GM11168 (cell line): ENCODE results near the gene DLK1.

Experiments used
- in situ Hi-C: fragments of 300-500 bp; cut with MboI; formaldehyde crosslinking; loops from one replicate; pipeline ENCODE4 v1.12.0; 2022; ENCODE audit warnings: low sequenced_read_pairs; ENCODE audit not compliant: unreplicated experiment

DLK1 gene

GRCh38 chr14:100731846-100732765 lies 5.4 kb downstream of the DLK1 start:
- in situ Hi-C loops, result no loop called here

DNA sequence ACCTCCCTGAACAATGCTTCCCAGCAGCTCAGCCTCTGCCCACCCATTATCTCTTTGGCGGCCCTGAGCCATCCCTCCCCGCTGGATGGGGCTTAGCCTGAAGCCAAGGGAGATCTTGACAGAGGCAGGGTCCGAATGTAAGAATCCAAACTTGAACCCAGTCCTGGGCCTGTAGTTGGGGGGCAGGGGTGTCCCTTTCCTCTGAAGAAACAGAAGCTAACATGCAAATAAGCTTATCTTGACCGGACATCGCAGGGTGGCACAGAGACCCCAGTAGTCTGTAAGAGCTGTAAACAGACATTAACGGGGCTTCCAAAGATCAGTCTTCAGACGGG lies 6.0 kb downstream of the DLK1 start:
- in situ Hi-C loops, result no loop called here

DNA sequence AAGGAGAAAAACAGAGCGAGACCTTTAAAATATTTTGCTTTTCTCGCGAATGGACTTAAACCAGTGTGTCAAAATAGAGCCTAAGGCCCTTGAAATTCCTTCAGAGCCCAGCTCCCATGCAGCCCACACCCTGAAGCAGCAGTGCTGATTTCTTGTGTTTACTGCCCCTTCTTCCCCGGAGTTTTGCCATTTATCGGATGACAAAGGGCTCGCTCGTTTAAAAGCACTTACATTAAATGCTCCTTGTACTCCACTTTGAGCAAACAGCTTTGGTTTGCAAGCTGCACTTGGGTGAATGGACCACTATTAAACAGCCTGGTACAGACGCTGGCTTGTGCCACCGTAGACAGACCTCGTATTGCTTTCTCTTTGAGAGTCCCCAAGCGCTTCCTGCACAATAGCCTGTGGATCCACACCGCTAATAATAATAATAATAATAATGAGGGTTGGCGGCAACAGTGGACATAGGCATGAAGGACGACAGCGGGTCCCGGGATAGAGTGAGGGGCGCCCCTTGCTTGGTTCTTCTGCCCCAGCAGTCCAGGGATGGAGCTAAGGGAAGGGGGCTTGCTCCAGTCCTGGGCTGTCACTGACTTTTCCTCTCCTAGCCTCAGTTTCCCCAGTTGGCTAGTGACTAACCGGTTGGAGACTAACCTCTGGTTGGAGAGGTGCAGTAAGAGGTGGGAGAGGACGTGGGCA lies 6.6 kb downstream of the DLK1 start:
- in situ Hi-C loops, result no loop called here

DNA sequence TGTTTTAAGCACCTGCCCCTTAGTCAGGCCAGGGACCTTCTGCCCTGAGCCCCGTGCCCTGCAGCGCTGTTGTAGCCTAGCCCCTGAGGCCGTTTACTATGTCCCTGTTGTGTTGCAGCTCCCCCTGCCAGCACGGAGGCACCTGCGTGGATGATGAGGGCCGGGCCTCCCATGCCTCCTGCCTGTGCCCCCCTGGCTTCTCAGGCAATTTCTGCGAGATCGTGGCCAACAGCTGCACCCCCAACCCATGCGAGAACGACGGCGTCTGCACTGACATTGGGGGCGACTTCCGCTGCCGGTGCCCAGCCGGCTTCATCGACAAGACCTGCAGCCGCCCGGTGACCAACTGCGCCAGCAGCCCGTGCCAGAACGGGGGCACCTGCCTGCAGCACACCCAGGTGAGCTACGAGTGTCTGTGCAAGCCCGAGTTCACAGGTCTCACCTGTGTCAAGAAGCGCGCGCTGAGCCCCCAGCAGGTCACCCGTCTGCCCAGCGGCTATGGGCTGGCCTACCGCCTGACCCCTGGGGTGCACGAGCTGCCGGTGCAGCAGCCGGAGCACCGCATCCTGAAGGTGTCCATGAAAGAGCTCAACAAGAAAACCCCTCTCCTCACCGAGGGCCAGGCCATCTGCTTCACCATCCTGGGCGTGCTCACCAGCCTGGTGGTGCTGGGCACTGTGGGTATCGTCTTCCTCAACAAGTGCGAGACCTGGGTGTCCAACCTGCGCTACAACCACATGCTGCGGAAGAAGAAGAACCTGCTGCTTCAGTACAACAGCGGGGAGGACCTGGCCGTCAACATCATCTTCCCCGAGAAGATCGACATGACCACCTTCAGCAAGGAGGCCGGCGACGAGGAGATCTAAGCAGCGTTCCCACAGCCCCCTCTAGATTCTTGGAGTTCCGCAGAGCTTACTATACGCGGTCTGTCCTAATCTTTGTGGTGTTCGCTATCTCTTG lies 7.6 kb downstream of the DLK1 start:
- in situ Hi-C loops, result no loop called here

- in situ Hi-C loops, result no loop called here
Observed at GRCh38 chr14:100735271-100735670, 8.6 kb downstream of the DLK1 start.

- in situ Hi-C loops, result no loop called here
Observed at GRCh38 chr14:100736269-100737180, 9.8 kb downstream of the DLK1 start.

DNA sequence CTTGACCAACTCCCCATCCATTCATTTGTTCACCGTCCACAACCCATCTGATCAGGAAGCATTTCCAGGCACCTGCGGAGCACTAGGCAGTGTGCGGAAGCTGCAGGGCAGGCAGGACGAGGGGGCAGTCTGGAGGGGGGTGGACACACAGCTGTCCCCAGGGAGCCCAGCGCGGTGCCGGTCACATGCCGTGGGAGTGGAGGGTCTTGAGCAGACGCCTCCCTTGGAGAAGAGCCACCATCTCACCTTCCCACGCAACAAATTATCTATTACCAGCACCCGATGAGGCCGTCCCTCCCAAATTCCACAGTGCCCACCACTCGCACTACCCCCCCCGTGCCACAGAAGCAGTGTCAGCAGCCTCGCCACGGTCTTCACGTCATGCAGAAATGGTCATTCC lies 10.8 kb downstream of the DLK1 start:
- in situ Hi-C loops, result no loop called here

DNA sequence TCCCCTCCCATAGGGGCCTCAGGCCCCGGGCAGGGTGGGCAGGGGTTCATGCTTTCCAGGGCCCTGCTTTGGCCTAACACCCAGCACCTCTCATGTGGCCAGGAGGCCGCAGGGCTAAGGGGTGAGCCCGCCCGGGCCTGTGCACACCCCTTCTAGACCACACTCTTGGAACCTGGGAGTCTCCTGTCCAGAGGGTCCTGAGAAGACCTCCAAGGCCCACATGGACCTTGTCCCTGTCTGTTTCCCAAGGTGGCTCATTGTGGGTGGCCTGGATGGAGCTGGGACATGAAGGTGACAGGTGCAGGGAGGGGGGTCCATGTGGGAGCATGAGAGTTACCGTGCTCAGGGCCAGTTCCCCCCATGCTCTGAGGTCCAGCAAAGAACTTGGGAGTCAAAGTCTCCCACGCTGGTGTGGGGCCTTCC lies 11.6 kb downstream of the DLK1 start:
- in situ Hi-C loops, result no loop called here

DNA sequence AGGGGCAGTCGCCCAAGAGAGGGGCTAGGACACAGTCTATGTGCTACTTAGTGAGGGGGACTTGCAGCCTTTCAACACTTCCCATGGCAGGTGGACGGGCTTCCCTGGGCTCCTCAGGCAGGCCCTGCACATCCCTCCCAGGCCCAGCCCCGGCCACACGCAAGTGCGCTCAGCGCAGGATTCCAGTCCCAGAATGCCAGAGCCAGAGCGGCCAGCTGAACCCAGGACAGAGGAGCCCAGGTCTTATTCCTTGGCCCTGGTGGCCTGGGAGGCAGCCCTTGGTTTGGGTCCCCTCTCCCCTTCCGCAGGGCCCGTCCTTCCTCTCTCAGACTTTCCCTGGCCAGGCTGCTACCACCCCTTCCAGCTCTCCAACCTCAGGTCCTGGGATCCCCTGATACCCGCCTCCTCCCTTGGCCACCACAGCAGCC lies 12.0 kb downstream of the DLK1 start:
- in situ Hi-C loops, result no loop called here

GRCh38 chr14:100739306-100739705 lies 12.6 kb downstream of the DLK1 start:
- in situ Hi-C loops, result no loop called here

DNA sequence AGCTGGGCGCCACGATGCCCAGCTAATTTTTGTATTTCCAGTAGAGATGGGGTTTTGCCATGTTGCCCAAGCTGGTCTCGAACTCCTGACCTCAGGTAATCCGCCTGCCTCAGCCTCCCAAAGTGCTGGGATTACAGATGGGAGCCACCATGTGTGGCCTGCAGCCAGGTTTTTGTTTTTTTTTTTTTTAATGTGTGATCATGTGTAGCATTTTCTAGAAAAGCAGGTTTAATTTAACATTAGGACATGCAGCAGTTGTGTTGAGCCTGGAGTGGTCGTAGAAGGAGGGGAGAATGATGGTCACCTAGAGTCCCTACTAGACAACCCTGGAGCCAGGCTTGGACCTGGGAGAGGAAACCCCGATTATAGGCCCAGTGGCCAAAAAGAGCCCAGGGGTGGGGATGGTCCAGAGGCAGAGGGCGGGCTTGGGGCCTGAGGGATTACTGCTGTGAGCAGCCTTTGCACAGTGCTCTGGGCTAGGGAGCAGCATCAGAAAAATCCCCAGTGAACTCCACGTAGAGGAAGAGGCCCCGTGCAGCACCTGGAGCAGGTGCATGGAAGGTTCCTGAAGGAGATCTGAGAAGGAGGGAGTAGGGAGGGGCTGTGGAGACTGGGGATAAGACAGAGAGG lies 13.6 kb downstream of the DLK1 start:
- in situ Hi-C loops, result no loop called here

GRCh38 chr14:100740929-100741328 lies 14.2 kb downstream of the DLK1 start:
- in situ Hi-C loops, result no loop called here

GRCh38 chr14:100741966-100742365 lies 15.3 kb downstream of the DLK1 start:
- in situ Hi-C loops, result no loop called here

GRCh38 chr14:100746326-100746725 lies 19.6 kb downstream of the DLK1 start:
- in situ Hi-C loops, result no loop called here

- in situ Hi-C loops, result no loop called here
Observed at GRCh38 chr14:100747021-100747586, 20.4 kb downstream of the DLK1 start.

- in situ Hi-C loops, result no loop called here
Observed at GRCh38 chr14:100747736-100748135, 21.0 kb downstream of the DLK1 start.

DNA sequence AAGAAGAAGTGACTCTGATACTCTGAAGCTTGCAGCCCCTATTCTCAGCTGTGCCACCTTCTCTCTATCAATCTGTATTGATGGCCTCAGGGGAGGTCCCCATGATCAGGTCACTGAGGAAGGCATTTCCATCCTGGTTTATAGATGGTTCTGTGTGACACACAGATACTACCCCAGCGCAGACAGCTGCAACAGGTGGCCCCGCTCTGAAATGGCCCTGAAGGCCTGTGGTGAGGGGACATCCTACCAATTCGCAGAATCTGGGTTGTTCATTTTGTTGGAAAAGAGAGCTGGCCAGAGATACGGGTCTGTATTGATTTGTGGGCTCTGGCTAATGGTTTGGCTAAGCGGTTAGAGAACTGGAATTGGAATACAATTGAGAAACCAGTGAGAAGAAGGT lies 21.7 kb downstream of the DLK1 start:
- in situ Hi-C loops, result no loop called here

GRCh38 chr14:100748944-100749343 lies 22.3 kb downstream of the DLK1 start:
- in situ Hi-C loops, result no loop called here
